ENCODE results near the gene ATP4A.
A peak's percentile ranks its signal among the peaks of the same experiment; 100 is the strongest.

The ATP4A gene

GRCh38 chr19:35549174-35549788, 14.2 kb downstream of the ATP4A start:
- DNase-seq = peak; percentile 75

GRCh38 chr19:35546532-35546931, 16.9 kb downstream of the ATP4A start:
- DNase-seq = no peak

- peak; percentile 50 for DNase-seq
These were observed 17.5 kb downstream of the ATP4A start for GRCh38 chr19:35545855-35546381.

GRCh38 chr19:35545001-35545854, 18.2 kb downstream of the ATP4A start, which contains the start of gene TMEM147:
Gene TMEM147, plus strand, starts transcription at chr19:35545626. Its CDS starts 114 bp downstream, at chr19:35545740.
- peak; percentile 88 for DNase-seq

- DNase-seq = no peak
These were observed 19.2 kb downstream of the ATP4A start for GRCh38 chr19:35544110-35544802.

GRCh38 chr19:35543280-35544109, 20.0 kb downstream of the ATP4A start:
- DNase-seq = no peak

GRCh38 chr19:35542209-35542608, 21.2 kb downstream of the ATP4A start:
- no peak for DNase-seq

- DNase-seq = no peak
These were observed 23.0 kb downstream of the ATP4A start for GRCh38 chr19:35540356-35540927.

- DNase-seq = no peak
These were observed 23.6 kb downstream of the ATP4A start for GRCh38 chr19:35539850-35540249.

GRCh38 chr19:35539314-35539713, 24.1 kb downstream of the ATP4A start:
- no peak for DNase-seq

GRCh38 chr19:35534803-35535480, 28.5 kb downstream of the ATP4A start:
- no peak for DNase-seq

- DNase-seq = peak; percentile 44
These were observed 29.6 kb downstream of the ATP4A start for GRCh38 chr19:35533822-35534392.

- DNase-seq = no peak
These were observed 30.1 kb downstream of the ATP4A start, which contains the start of gene GAPDHS for GRCh38 chr19:35533201-35533821. Gene GAPDHS, plus strand, starts transcription at chr19:35533456. Its CDS starts 72 bp downstream, at chr19:35533528.

GRCh38 chr19:35531291-35531690, 32.2 kb downstream of the ATP4A start:
- no peak for DNase-seq

- DNase-seq = no peak
These were observed 33.9 kb downstream of the ATP4A start for GRCh38 chr19:35529241-35530218.

GRCh38 chr19:35528218-35529038, 35.0 kb downstream of the ATP4A start, which contains the start of gene SBSN:
Gene SBSN, minus strand, starts transcription at chr19:35528311. Its CDS starts 30 bp downstream, at chr19:35528281.
- DNase-seq = no peak

GRCh38 chr19:35525873-35526272, 37.6 kb downstream of the ATP4A start:
- no peak for DNase-seq
